ENCODE results near the gene KLB.

Gene KLB

DNA sequence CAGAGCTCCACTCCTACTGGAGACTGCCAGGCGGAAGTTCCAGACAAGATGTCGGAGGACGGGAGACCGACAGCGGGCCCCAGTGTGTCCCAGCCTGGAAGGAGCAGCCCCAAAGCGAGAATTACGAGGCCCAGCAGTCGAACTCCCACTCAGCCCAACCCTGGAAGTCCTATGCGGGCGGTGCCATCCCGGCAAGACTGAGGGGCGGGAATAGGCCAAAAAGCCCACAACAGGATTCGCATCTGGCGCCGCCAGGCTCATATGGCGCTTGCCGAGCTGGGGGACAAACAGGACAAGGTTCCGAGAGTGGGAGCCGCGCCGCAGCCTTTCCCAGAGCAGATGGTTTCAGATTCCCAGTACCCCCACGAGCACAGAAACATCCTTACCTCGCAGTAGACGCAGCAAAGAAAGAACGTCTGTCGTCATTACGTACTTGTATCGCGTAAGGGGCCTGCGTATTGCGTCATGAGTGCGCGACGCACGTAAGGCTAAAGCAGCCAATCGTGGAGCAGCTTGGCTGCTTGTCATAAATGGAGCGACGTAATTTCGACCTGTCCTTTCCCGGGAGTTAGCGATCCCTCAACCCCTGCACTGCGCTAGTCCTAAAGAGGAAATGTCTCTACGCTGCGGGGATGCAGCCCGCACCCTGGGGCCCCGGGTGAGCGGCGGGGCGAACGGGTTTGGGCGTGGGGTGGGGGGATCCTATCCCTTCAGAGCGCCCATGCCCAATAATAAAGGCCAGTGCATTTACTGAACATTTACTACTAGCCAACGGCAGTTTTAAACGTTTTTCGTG, 52.0 kb downstream of the KLB start, which contains the start of the genes LIAS and RPL9:
LIAS (plus strand) TSS at position 552 of the 796 bp plus-strand sequence; CDS start at position 614, 62 bp downstream.
RPL9 (minus strand) TSS at position 418 of the 796 bp plus-strand sequence. CDS start 483 bp downstream, outside the sequence.
- in situ Hi-C loops (cut with HindIII; ENCODE audit: low sequenced_read_pairs): no loop called here

DNA sequence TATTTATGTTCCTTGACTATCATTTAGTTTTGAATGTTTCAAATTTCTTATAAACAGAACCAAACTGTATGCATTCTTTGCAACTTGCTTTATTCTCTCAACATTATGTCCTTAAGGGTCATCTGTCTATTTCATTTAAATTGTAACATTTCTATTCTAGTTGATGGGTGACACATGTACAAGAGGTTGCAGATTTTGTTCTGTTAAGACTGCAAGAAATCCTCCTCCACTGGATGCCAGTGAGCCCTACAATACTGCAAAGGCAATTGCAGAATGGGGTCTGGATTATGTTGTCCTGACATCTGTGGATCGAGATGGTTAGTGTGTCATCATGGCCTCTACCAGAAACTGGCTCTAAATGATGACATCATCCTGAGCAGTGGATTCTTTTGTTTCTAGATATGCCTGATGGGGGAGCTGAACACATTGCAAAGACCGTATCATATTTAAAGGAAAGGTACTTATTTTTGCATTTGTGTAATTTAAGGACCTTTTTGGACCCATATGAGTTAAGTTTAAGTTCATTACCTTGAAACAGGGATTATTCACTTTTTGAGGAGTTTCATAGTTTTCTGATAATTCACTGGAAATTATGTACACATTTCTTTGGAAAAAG, 58.3 kb downstream of the KLB start:
- in situ Hi-C loops (cut with HindIII; ENCODE audit: low sequenced_read_pairs): no loop called here

GRCh38 chr4:39466747-39467146, 60.0 kb downstream of the KLB start:
- in situ Hi-C loops (cut with HindIII; ENCODE audit: low sequenced_read_pairs): no loop called here

DNA sequence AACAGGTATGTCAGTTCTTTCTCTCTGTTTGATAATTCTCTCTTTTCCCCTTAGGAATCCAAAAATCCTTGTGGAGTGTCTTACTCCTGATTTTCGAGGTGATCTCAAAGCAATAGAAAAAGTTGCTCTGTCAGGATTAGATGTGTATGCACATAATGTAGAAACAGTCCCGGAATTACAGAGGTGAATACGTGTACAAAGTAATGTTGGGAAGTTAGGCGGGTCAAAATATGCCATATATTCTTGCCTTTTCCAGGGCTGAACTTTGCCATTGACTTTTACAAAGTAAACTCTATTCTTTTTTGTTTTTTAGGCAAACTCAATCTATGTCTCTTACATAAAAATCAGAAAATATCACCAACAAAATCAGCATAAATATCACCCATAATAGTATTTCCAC, 60.7 kb downstream of the KLB start:
- in situ Hi-C loops (cut with HindIII; ENCODE audit: low sequenced_read_pairs): no loop called here

- in situ Hi-C loops (cut with HindIII; ENCODE audit: low sequenced_read_pairs): no loop called here
Observed at GRCh38 chr4:39469429-39470077, 62.8 kb downstream of the KLB start.

DNA sequence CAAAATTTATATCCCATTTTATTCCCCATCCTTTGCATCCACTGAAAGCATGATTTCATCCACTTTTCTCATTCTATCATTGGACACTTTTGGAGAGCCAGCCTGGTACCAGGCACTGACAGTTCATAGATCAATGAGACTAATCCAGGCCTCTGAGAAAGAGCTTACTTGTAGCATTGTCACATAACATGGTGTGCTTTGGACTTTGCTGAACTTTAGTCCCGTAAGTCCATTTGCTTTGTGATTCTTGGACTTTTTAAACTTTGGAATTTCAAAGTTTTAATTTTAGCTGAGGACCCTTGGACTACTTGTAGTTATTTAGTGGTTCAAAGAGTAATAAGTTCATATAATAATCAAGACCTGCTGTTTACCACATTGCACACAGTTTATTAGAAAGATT, 63.7 kb downstream of the KLB start:
- in situ Hi-C loops (cut with HindIII; ENCODE audit: low sequenced_read_pairs): no loop called here

GRCh38 chr4:39472396-39472795, 65.7 kb downstream of the KLB start:
- in situ Hi-C loops (cut with HindIII; ENCODE audit: low sequenced_read_pairs): no loop called here

- in situ Hi-C loops (cut with HindIII; ENCODE audit: low sequenced_read_pairs): no loop called here
Observed at GRCh38 chr4:39476187-39476895, 69.6 kb downstream of the KLB start.

DNA sequence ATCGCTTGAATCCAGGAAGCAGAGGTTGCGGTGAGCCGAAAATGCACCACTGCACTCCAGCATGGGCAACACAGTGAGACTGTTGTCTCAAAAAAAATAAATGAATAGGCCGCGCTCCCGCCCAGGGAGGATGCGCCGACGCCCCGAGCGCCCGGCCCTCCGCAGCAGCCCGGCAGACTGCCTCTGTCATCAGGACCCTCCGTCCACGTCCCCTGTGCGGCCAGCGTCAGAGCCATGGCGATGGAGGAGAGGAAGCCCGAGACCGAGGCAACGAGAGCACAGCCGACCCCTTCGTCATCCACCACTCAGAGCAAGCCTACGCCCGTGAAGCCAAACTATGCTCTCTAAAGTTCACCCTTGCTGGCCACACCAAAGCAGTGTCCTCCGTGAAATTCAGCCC, 73.5 kb downstream of the KLB start:
- in situ Hi-C loops (cut with HindIII; ENCODE audit: low sequenced_read_pairs): no loop called here

GRCh38 chr4:39480902-39481695, 74.4 kb downstream of the KLB start:
- in situ Hi-C loops (cut with HindIII; ENCODE audit: low sequenced_read_pairs): no loop called here

DNA sequence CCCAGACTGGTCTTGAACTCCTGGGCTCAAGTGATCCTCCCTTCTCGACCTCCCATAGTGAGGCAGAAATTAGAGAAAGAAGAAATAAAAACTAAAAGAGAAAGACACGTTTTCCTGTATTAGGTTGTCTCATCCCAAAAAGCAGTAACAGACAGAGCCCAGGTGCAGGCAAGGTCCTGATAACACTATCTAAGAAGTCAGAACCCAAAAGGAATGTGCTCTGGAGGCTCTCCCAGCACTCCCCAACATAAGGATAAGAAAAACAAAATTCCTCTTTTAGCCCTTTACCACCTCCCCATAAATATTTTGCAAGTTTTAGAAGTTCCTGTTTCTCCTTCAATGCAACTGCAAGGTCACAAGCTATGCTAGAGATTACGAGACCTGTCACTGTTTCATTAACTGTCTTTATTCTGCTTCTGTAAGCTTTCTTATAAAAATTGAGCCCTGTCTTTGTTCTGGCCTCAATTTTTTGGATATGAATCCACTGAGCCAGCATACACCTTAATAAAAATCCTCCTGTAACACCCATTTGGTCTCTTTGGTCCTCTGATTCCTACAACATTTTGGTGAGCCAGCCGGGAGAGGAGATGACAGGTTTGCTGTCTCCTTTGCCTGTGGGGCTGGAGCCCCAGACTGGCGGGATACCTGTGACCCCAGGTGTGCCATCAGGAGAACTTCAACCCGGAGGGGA, 78.0 kb downstream of the KLB start:
- in situ Hi-C loops (cut with HindIII; ENCODE audit: low sequenced_read_pairs): no loop called here

- in situ Hi-C loops (cut with HindIII; ENCODE audit: low sequenced_read_pairs): no loop called here
Observed at GRCh38 chr4:39486221-39486804, 79.6 kb downstream of the KLB start.

DNA sequence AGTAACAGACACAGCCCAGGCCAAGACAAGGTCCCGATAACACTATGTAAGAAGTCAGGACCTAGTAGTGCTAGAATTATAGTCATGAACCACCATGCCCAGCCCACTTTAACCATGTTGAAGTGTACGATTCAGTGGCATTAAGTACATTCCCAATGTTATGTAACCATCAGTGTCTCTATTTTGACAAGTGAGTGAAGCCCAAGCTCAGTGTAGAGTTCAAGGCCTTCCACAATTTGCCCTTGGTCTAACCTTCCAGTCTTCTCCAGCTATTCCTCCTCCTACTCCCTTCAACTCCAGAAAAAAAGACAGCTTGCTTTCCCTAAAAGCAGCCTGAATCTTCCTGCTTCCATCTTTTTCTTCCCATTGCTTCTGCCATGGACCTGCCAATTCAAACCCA, 83.6 kb downstream of the KLB start:
- in situ Hi-C loops (cut with HindIII; ENCODE audit: low sequenced_read_pairs): no loop called here

DNA sequence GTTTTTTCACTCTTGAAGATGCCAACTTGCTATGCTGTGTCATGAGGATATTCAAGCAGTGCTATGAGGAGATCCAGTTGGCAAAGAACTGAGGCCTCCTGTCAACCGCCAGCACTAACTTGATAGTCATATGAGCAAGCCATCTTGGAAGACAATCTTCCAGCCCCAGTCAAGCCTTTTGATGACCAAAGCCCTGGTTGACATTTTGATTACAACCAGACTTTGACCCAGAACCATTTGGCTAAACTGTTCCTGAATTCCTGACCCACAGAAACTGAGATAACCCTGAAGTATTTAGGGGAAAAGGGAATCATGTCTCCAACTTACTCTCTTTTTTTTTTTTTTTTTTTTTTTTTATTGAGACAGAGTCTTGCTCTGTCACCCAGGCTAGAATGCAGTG, 87.6 kb downstream of the KLB start:
- in situ Hi-C loops (cut with HindIII; ENCODE audit: low sequenced_read_pairs): no loop called here

DNA sequence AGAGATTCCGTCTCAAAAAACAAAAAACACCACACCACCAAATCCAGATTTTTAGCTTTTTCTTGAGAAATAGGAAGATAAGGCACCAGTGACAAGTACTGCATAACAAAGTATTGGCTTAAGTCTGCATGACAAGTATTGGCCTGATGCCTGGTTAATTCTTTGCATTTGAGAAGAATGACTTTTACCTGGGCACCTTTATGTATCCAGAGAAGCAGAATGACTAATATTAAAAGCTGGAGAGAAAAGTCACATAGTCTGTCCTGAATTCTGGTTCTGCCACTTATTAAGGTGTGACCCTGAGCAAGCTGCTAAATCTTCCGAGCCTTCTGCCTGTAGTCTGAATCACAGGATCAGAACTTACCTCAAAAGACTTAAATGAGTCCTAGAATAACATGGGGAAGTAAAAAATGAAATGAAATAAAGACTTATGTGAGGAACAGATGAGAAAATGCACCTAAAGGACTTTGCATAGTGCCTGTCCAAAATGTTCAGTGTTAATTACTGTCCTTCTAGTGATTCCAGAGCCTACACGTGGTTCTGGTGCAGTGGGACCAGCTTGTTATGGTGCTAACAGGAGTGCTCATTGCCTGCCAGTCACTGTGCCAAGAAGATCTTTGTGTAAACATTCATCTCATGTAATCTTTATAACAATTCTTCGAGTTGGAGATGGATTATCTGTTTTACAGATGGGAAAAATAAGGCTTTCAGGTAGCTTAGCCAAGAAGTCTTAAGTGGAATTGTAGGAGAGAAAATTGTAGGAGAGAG, 88.9 kb downstream of the KLB start:
- in situ Hi-C loops (cut with HindIII; ENCODE audit: low sequenced_read_pairs): no loop called here

GRCh38 chr4:39497909-39498726, 91.4 kb downstream of the KLB start:
- in situ Hi-C loops (cut with HindIII; ENCODE audit: low sequenced_read_pairs): no loop called here

GRCh38 chr4:39498727-39499020, 91.9 kb downstream of the KLB start:
- in situ Hi-C loops (cut with HindIII; ENCODE audit: low sequenced_read_pairs): no loop called here
